Progenitor cell of endocrine pancreas (in vitro differentiated cells): Measurements from ENCODE around the gene C14orf119. TPM values are rescaled to one million over a fixed set of nuclear protein-coding genes. Genes with fewer than 3 reads are reported as not detected.

Source experiments
- DNase-seq: peaks from one replicate; pipeline ENCODE4 v3.0.0; 2021; ENCODE audit warnings: low spot score; ENCODE audit not compliant: unreplicated experiment
- H3K27ac Mint-ChIP-seq: 2 replicates; pipeline ENCODE4 v1.8.0; 2021; ENCODE audit warnings: mild to moderate bottlenecking, moderate library complexity, mixed read lengths
- H3K27me3 Mint-ChIP-seq: 2 replicates; pipeline ENCODE4 v1.8.0; 2021; ENCODE audit warnings: mixed read lengths
- H3K36me3 Mint-ChIP-seq: 2 replicates; pipeline ENCODE4 v1.8.0; 2022; ENCODE audit warnings: mixed read lengths; ENCODE audit not compliant: insufficient read depth
- H3K4me1 Mint-ChIP-seq: 2 replicates; pipeline ENCODE4 v1.8.0; 2021; ENCODE audit warnings: low read depth, mixed read lengths
- H3K4me3 Mint-ChIP-seq: 2 replicates; pipeline ENCODE4 v1.8.0; 2021; ENCODE audit warnings: low read depth, mild to moderate bottlenecking, moderate library complexity, mixed read lengths
- H3K9me3 Mint-ChIP-seq: 2 replicates; pipeline ENCODE4 v1.8.0; 2021; ENCODE audit warnings: low read depth, mixed read lengths
- CTCF ChIP-seq: fragments of 200-600 bp; sonication (generic); IDR thresholded peaks from one replicate; pipeline ENCODE4 v1.5.0; 2021; ENCODE audit warnings: antibody characterized with exemption, mild to moderate bottlenecking; ENCODE audit not compliant: unreplicated experiment
- total RNA-seq: library from RNA; stranded (reverse); gene quantifications from 2 replicates; pipeline ENCODE4 v1.2.1, GENCODE V29; 2021

The C14orf119 gene
- total RNA-seq, 1 donor from 2014 or later, result 45.8 TPM

GRCh38 chr14:23146351-23146910, 51.1 kb downstream of the C14orf119 start:
- Mint-ChIP-seq H3K27me3 (no peaks in the 10 kb centered on the region), H3K4me1 (no peaks in the 10 kb centered on the region), H3K27ac (no peak overlapping the region), H3K36me3 (peaks cover 1% of the 10 kb centered on the region), H3K9me3 (no peaks in the 10 kb centered on the region), H3K4me3 (no peak overlapping the region)
- no peak for DNase-seq
- TF ChIP-seq CTCF, result no peak

- no peak for TF ChIP-seq CTCF
- Mint-ChIP-seq H3K27me3 (no peaks in the 10 kb centered on the region), H3K4me1 (no peaks in the 10 kb centered on the region), H3K4me3 (no peak overlapping the region), H3K36me3 (peaks cover 1% of the 10 kb centered on the region), H3K27ac (no peak overlapping the region), H3K9me3 (no peaks in the 10 kb centered on the region)
- DNase-seq, result no peak
Observed at GRCh38 chr14:23146980-23147379, 51.7 kb downstream of the C14orf119 start.

DNA sequence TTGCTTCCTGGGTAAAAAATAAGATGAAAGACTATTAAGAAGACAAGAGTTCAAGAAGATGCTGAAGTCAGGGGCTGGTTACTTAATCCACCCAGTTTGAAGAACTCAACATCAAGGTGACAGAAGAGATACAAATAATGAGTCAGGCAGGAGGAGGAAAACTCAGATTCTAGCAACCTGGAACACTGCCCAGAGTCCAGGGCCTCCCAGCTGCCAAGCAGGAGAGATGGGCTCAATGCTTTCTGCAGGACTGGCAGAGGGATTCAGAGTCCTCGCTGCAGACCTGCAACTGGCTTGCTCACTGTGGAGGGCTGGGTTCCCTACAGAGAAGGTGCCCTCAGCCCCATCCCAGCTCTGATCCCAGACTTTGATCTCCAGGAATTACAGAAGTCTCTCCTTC, 52.4 kb downstream of the C14orf119 start:
- no peak for DNase-seq
- no peak overlapping the region for H3K4me3 Mint-ChIP-seq

DNA sequence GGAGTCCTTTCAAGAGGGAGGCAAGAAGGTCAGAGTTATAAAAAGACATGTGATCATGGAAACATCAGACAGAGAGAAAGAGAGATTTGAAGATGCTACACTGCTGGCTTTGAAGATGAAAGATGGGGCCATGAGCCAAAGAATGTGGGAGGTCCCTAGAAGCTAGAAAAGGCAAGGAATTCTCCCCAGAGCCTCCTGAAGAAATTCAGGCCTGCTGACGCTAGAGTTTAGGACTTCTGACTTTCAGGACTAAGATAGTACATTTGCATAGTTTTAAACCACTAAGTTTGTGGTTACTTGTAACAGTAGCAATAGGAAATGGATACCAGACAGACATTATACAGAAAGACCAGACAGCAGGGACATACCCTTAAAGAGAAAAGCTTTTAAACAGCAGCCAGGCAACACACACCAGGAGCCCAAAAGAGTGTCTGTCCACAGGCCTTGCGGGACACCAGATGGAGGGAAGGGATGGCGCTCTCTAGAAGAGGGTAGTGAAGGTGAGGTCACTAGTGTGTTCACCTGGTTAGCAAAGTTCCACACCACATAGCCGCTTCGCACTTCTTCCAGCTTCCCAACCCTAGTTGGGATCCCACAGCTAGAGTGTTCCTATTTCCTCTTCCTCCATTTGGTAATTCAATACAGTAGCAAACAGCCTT, 53.4 kb downstream of the C14orf119 start:
- Mint-ChIP-seq H3K36me3 (peaks cover 1% of the 10 kb centered on the region), H3K9me3 (no peaks in the 10 kb centered on the region), H3K4me1 (no peaks in the 10 kb centered on the region), H3K4me3 (no peak overlapping the region), H3K27ac (no peak overlapping the region), H3K27me3 (no peaks in the 10 kb centered on the region)
- no peak for TF ChIP-seq CTCF
- no peak for DNase-seq

More for the DNA sequence above, 52.4 kb downstream of the C14orf119 start:
- Mint-ChIP-seq H3K9me3 (no peaks in the 10 kb centered on the region), H3K27ac (no peak overlapping the region), H3K27me3 (no peaks in the 10 kb centered on the region), H3K36me3 (peaks cover 1% of the 10 kb centered on the region), H3K4me1 (no peaks in the 10 kb centered on the region)
- TF ChIP-seq CTCF, result no peak

DNA sequence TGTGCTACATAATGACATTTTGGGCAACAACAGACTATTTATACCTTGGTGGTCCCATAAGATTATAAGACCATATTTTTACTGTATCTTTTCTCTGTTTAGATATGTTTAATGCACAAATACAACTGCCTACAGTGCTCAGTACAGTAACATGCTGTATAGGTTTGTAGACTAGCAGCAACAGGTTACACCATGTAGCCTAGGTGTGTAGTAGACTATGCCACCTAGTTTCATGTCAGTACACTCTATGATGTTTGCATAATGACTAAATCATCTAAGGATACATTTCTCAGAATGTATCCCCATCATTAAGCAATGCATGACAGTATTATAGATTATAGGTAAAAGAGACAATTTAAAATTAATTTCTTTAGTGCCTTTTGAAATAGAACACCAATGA, 54.4 kb downstream of the C14orf119 start:
- no peaks in the 10 kb centered on the region for H3K27me3 Mint-ChIP-seq
- peaks cover 1% of the 10 kb centered on the region for H3K36me3 Mint-ChIP-seq
- TF ChIP-seq CTCF, result no peak
- no peak overlapping the region for H3K4me3 Mint-ChIP-seq
- no peak overlapping the region for H3K27ac Mint-ChIP-seq
- no peaks in the 10 kb centered on the region for H3K4me1 Mint-ChIP-seq
- H3K9me3 Mint-ChIP-seq, result no peaks in the 10 kb centered on the region
- no peak for DNase-seq

Other genes starting within 250 kb of the C14orf119 start
- 39.8 and 43.1 TPM in 2 replicates for gene LRP10, start 223.8 kb upstream of the C14orf119 start, total RNA-seq
- gene REM2, start 212.3 kb upstream of the C14orf119 start, total RNA-seq, result 10.0 and 11.3 TPM in 2 replicates
- gene RBM23, start 176.4 kb upstream of the C14orf119 start, total RNA-seq, result 110 and 118 TPM in 2 replicates
- 104 and 111 TPM in 2 replicates for gene PRMT5, start 166.1 kb upstream of the C14orf119 start, total RNA-seq
- 36.6 and 39.1 TPM in 2 replicates for gene HAUS4, start 138.4 kb upstream of the C14orf119 start, total RNA-seq
- gene AJUBA, start 113.0 kb upstream of the C14orf119 start, total RNA-seq, result 97.1 and 104 TPM in 2 replicates
- 14.4 and 15.4 TPM in 2 replicates for gene C14orf93, start 85.4 kb upstream of the C14orf119 start, total RNA-seq
- gene PSMB5, start 60.6 kb upstream of the C14orf119 start, total RNA-seq, result 156 and 165 TPM in 2 replicates
- not detected in 2 replicates for gene PSMB11, start 53.3 kb upstream of the C14orf119 start, total RNA-seq
- gene CDH24, start 38.0 kb upstream of the C14orf119 start, total RNA-seq, result 23.7 and 25.1 TPM in 2 replicates
- gene ACIN1, start 369 bp upstream of the C14orf119 start, total RNA-seq, result 439 and 458 TPM in 2 replicates
- gene CIROP, start 9.5 kb downstream of the C14orf119 start, total RNA-seq, result not detected in 2 replicates
- not detected in 2 replicates for gene CEBPE, start 23.8 kb downstream of the C14orf119 start, total RNA-seq
- gene SLC7A8, start 88.2 kb downstream of the C14orf119 start, total RNA-seq, result 28.3 and 30.9 TPM in 2 replicates
- not detected in 2 replicates for gene RNF212B, start 142.4 kb downstream of the C14orf119 start, total RNA-seq
- 21.1 and 22.5 TPM in 2 replicates for gene HOMEZ, start 190.6 kb downstream of the C14orf119 start, total RNA-seq
- gene PPP1R3E, start 207.4 kb downstream of the C14orf119 start, total RNA-seq, result 8.4 and 8.9 TPM in 2 replicates
- gene BCL2L2, start 211.3 kb downstream of the C14orf119 start, total RNA-seq, result 23.7 and 24.3 TPM in 2 replicates
- 318 and 338 TPM in 2 replicates for gene PABPN1, start 226.0 kb downstream of the C14orf119 start, total RNA-seq